A549 (cell line): ENCODE data around the gene WHRN.

Experiments used
- CHD2 ChIP-seq: fragments of 150-350 bp; IDR thresholded peaks from 2 replicates; pipeline ENCODE4 v1.6.1; 2014; ENCODE audit warnings: low read length; ENCODE audit not compliant: partially characterized antibody
- CTCF ChIP-seq: fragments of >200 bp; sonication (Bioruptor Twin); formaldehyde crosslinking; IDR thresholded peaks from 3 replicates; pipeline ENCODE4 v1.5.1; 2016
- E2F6 ChIP-seq: IDR thresholded peaks from 2 replicates; pipeline ENCODE4 v1.6.1; 2012; ENCODE audit warnings: low read depth, borderline replicate concordance
- ELK1 ChIP-seq: fragments of 150-350 bp; IDR thresholded peaks from 2 replicates; pipeline ENCODE4 v1.6.1; 2014; ENCODE audit warnings: low read depth, mild to moderate bottlenecking, low read length
- EP300 ChIP-seq, 2 experiments: fragments of >200 bp; sonication (Bioruptor Twin); formaldehyde crosslinking; IDR thresholded peaks; 2 replicates in 1 of 2; 3 replicates in 1 of 2; pipeline ENCODE4 v1.6.1; 2016 to 2017
- POLR2A ChIP-seq: IDR thresholded peaks from 2 replicates; pipeline ENCODE4 v1.6.1; 2012; ENCODE audit warnings: mild to moderate bottlenecking, low read length
- RAD21 ChIP-seq, 2 experiments: fragments of >200 bp in 1 of 2; sonication (Bioruptor Twin) in 1 of 2; formaldehyde crosslinking in 1 of 2; IDR thresholded peaks in 1 of 2; conservative IDR thresholded peaks in 1 of 2; 2 replicates in 1 of 2; 3 replicates in 1 of 2; pipeline ENCODE4 v1.6.1; 2012 to 2018; ENCODE audit warnings: inconsistent platforms in 1 of 2
- REST ChIP-seq: fragments of 200-600 bp; sonication (generic); IDR thresholded peaks from 2 replicates; pipeline ENCODE4 v1.6.1; 2016; ENCODE audit warnings: antibody characterized with exemption, mild to moderate bottlenecking, moderate library complexity
- RFX5 ChIP-seq: fragments of 450-650 bp; IDR thresholded peaks from 2 replicates; pipeline ENCODE4 v1.7.1; 2014; ENCODE audit warnings: antibody characterized with exemption, mild to moderate bottlenecking, moderate library complexity
- SMC3 ChIP-seq: fragments of >200 bp; sonication (Bioruptor Twin); formaldehyde crosslinking; IDR thresholded peaks from 3 replicates; pipeline ENCODE4 v1.6.1; 2018; ENCODE audit warnings: inconsistent platforms
- TF ChIP-seq, protein P1 (sequence below): fragments of >200 bp; sonication (Bioruptor Twin); formaldehyde crosslinking; IDR thresholded peaks from 2 replicates; pipeline ENCODE4 v1.6.1; 2016

- TF ChIP-seq CTCF, result no peak
- TF ChIP-seq CHD2, result no peak
- TF ChIP-seq POLR2A, result no peak
- no peak for TF ChIP-seq RFX5
- no peak for TF ChIP-seq EP300 (IDR thresholded peaks at IDR 0.05)
- TF ChIP-seq RAD21 (conservative IDR thresholded peaks at IDR 0.05 in 1 of 2, IDR thresholded peaks at IDR 0.05 in 1 of 2), result no peak
- no peak for TF ChIP-seq REST
- TF ChIP-seq, protein P1, sequence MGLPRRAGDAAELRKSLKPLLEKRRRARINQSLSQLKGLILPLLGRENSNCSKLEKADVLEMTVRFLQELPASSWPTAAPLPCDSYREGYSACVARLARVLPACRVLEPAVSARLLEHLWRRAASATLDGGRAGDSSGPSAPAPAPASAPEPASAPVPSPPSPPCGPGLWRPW, result no peak
- TF ChIP-seq E2F6, result no peak
- no peak for TF ChIP-seq SMC3
- TF ChIP-seq ELK1, result no peak
These were observed 120.4 kb downstream of the WHRN start for GRCh38 chr9:114384836-114385396.
